Measurements from ENCODE around the gene SPATA6L.

- TF ChIP-seq CTCF (conservative IDR thresholded peaks at IDR 0.05) = no peak
- no peak for TF ChIP-seq EZH2 (IDR thresholded peaks at IDR 0.05; ENCODE audit: low read depth)
These were observed 18.5 kb upstream of the SPATA6L start for GRCh38 chr9:4684820-4685219.
